Right atrium auricular region (tissue), 2 donors: ENCODE measurements around the gene PAPSS2. TPM values are rescaled to one million over a fixed set of nuclear protein-coding genes. Genes with fewer than 3 reads are reported as not detected.
"Not testable (repeated sequence)": the region's sequence is repeated elsewhere in the genome, so short reads cannot be mapped to it uniquely, and the experiment has no call there.

Experiments used
- DNase-seq: peaks from one replicate; pipeline ENCODE4 v3.0.0-alpha.2; 2019; ENCODE audit warnings: low spot score
- H3K27ac ChIP-seq, 2 donors: fragments of 200-600 bp; sonication (generic); 1 replicate in 1 of 2; 2 replicates in 1 of 2; pipeline ENCODE4 v1.5.1; 2016 to 2019
- H3K27me3 ChIP-seq, 2 donors: fragments of 200-600 bp; sonication (generic); one replicate each; pipeline versions ENCODE4 v1.5.1 to v1.6.0; 2017 to 2019
- H3K36me3 ChIP-seq: fragments of 200-600 bp; sonication (generic); one replicate; pipeline ENCODE4 v1.5.1; 2016
- H3K4me1 ChIP-seq, 2 donors: fragments of 200-600 bp; sonication (generic); one replicate each; pipeline versions ENCODE4 v1.5.1 to v1.6.0; 2017 to 2019
- H3K4me3 ChIP-seq, 2 donors: fragments of 200-600 bp; sonication (generic); 1 replicate in 1 of 2; 2 replicates in 1 of 2; pipeline ENCODE4 v1.5.1; 2017 to 2019; ENCODE audit warnings: mild to moderate bottlenecking in 1 of 2, moderate library complexity in 1 of 2
- H3K9me3 ChIP-seq, 2 donors: fragments of 200-600 bp; sonication (generic); one replicate each; pipeline ENCODE4 v1.5.1; 2019
- total RNA-seq, 2 donors: library from RNA; depleted of rRNA; stranded (reverse); fragments of >200 nt; gene quantifications; one replicate each; pipeline ENCODE4 v1.1.0, GENCODE V29; 2016
- TF ChIP-seq, protein P1 (sequence below), 2 donors: fragments of 200-600 bp; sonication (generic); IDR thresholded peaks; one replicate each; pipeline ENCODE4 v1.5.1; 2019; ENCODE audit warnings: antibody characterized with exemption in 2 of 2

The PAPSS2 gene
- total RNA-seq, 2 donors from 2014 or later: 13.4 to 26.6 TPM

DNA sequence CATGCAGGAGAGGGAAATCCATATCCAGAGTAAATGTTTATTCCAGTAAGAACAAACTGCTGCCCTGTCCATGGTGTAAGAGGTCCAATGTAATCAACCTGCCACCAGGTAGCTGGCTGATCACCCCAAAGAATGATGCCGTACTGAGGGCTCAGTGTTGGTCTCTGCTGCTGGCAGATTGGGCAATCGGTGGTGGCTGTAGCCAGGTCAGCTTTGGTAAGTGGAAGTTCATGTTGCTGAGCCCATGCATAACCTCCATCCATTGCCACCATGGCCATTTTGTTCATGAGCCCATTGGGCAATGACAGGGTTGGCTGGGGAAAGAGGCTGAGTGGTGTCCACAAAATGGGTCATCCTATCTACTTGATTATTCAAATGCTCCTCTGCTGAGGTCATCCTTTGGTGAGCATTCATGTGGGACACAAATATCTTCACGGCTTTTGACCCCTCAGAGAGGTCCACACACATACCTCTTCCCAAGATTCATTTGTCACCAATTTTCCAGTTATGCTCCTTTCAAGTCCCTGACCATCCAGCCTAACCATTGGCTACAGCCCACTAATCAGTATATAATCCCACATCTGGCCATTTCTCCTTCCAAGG, 23.3 kb upstream of the PAPSS2 start:
- no peaks in the 10 kb centered on the region for H3K9me3 ChIP-seq
- H3K27ac ChIP-seq: no peak overlapping the region
- no peaks in the 10 kb centered on the region for H3K4me1 ChIP-seq
- no peak for DNase-seq
- no peaks in the 10 kb centered on the region for H3K27me3 ChIP-seq
- TF ChIP-seq, protein P1, sequence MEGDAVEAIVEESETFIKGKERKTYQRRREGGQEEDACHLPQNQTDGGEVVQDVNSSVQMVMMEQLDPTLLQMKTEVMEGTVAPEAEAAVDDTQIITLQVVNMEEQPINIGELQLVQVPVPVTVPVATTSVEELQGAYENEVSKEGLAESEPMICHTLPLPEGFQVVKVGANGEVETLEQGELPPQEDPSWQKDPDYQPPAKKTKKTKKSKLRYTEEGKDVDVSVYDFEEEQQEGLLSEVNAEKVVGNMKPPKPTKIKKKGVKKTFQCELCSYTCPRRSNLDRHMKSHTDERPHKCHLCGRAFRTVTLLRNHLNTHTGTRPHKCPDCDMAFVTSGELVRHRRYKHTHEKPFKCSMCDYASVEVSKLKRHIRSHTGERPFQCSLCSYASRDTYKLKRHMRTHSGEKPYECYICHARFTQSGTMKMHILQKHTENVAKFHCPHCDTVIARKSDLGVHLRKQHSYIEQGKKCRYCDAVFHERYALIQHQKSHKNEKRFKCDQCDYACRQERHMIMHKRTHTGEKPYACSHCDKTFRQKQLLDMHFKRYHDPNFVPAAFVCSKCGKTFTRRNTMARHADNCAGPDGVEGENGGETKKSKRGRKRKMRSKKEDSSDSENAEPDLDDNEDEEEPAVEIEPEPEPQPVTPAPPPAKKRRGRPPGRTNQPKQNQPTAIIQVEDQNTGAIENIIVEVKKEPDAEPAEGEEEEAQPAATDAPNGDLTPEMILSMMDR (IDR thresholded peaks at IDR 0.05): no peak
- no peak overlapping the region for H3K4me3 ChIP-seq
- H3K36me3 ChIP-seq: no peaks in the 10 kb centered on the region

DNA sequence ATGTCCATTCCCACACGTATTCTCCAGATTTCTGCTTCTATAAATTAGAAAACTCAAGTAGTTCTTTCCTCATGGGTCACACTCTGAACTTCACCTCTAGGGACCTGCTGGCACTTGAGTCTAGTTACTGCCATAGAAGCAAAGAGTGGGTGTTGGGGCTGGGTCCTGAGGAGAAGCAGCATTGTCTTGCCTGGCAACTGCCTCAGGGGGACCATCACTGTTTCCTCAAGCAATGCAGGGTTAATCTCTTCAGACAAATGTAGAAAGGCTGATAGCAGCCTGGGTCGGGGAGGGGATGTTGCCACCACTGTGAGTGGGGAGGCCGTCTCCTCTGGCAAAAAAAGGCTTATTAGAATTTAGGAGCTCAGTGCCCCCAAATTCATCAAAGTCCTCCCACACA, 20.2 kb upstream of the PAPSS2 start:
- DNase-seq: no peak

DNA sequence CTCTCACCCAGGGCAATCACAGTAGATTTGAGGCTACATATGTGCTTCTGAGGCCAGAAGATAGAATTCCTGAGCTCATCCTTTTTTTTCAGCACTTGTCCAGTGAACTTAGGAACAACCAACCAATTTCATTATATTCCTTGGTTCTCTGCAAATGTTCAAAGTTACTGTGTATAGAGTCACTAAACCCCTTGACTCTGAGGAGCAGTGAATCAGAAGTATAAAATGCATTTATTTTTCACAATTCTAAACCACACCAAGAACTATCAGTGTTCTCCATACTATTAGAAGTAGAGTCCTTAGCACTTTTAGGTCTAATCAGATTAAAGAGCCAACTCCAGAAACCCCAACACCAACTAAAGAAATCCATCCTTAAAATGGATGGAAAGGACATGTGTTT, 19.6 kb upstream of the PAPSS2 start:
- Histone ChIP-seq H3K36me3 (no peaks in the 10 kb centered on the region), H3K4me1 (no peaks in the 10 kb centered on the region), H3K4me3 (no peak overlapping the region), H3K9me3 (no peaks in the 10 kb centered on the region), H3K27me3 (no peaks in the 10 kb centered on the region), H3K27ac (no peak overlapping the region)
- TF ChIP-seq, protein P1 (IDR thresholded peaks at IDR 0.05): no peak
- DNase-seq: no peak

More for the DNA sequence above, 20.2 kb upstream of the PAPSS2 start:
- TF ChIP-seq, protein P1 (IDR thresholded peaks at IDR 0.05): no peak
- H3K9me3 ChIP-seq: no peaks in the 10 kb centered on the region
- H3K27ac ChIP-seq: no peak overlapping the region
- no peaks in the 10 kb centered on the region for H3K27me3 ChIP-seq
- H3K4me1 ChIP-seq: no peaks in the 10 kb centered on the region
- H3K4me3 ChIP-seq: no peak overlapping the region
- no peaks in the 10 kb centered on the region for H3K36me3 ChIP-seq

DNA sequence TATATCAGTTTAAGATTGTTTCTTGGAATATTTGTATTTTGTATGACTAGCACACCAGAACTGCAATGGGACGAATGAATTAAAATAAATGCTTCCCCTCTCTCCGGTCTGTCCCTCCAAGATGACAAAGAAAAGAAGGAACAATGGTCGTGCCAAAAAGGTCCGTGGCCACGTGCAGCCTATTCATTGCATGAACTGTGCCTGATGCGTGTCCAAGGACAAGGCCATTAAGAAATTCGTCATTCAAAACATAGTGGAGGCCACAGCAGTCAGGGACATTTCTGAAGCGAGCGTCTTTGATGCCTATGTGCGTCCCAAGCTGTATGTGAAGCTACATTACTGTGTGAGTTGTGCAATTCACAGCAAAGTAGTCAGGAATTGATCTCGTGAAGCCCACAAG, 17.2 kb upstream of the PAPSS2 start:
- no peak for DNase-seq
- Histone ChIP-seq H3K9me3 (no peaks in the 10 kb centered on the region), H3K4me1 (no peaks in the 10 kb centered on the region)

DNA sequence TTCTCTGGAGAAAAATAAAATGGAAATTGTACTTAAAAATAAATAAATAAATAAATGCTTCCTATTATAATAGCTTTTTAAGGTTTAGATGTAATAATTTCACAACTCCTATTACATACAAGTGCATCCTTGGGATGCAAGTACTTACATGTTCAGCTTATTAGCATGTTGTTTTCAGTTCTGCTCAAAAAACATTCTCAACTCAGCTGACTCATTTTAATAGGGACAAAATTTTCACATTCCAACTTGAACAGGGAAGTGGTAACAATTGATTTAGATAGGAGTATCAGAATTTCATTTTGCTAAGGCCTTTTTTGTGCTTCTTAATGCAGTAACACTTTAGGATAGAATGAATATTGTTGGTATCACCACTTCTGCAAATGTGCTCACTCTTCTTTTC, 16.7 kb upstream of the PAPSS2 start:
- H3K9me3 ChIP-seq: no peaks in the 10 kb centered on the region
- TF ChIP-seq, protein P1 (IDR thresholded peaks at IDR 0.05): no peak
- H3K4me1 ChIP-seq: no peaks in the 10 kb centered on the region
- no peak overlapping the region for H3K4me3 ChIP-seq
- H3K27me3 ChIP-seq: no peaks in the 10 kb centered on the region
- no peaks in the 10 kb centered on the region for H3K36me3 ChIP-seq
- H3K27ac ChIP-seq: no peak overlapping the region
- DNase-seq: no peak

More for the DNA sequence above, 17.2 kb upstream of the PAPSS2 start:
- TF ChIP-seq, protein P1 (IDR thresholded peaks at IDR 0.05): no peak
- no peaks in the 10 kb centered on the region for H3K27me3 ChIP-seq
- H3K4me3 ChIP-seq: no peak overlapping the region
- no peaks in the 10 kb centered on the region for H3K36me3 ChIP-seq
- no peak overlapping the region for H3K27ac ChIP-seq

DNA sequence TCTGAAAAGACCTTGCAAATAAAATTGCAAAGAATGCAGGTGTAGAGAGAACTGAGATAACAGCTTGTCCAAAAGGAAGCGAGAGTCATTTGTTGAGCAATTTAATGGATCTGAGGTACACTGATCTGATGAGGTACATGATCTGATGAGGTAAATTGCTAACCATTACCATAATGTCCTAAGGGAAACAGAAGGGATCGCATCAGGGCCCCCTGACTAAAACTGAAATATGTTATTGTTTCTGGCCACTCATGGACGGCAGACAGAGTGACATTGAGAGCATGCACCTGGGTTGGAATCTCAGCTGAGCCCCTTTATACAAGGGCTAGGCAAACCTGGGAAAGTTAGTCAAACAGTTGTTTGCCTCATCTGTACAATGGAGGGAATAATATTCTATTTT, 15.8 kb upstream of the PAPSS2 start:
- DNase-seq: no peak
- H3K9me3 ChIP-seq: no peaks in the 10 kb centered on the region

DNA sequence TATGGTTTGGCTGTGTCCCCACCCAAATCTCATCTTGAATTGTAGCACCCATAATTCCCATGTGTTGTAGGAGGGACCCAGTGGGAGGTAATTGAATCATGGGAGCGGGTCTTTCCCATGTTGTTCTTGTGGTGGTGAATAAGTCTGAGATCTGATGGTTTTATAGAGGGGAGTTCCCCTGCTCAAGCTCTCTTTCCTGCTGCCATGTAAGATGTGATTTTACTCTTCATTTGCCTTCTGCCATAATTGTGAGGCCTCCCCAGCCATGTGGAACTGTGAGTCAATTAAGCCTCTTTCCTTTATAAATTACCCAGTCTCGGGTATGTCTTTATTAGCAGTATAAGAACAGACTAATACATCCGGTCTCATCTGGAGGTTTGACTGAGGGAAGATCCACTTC, 15.2 kb upstream of the PAPSS2 start:
- H3K27me3 ChIP-seq, H3K27ac ChIP-seq, H3K4me3 ChIP-seq, H3K36me3 ChIP-seq, H3K4me1 ChIP-seq, H3K9me3 ChIP-seq, DNase-seq: not testable (repeated sequence)

More for the DNA sequence above, 15.8 kb upstream of the PAPSS2 start:
- TF ChIP-seq, protein P1 (IDR thresholded peaks at IDR 0.05): no peak
- no peaks in the 10 kb centered on the region for H3K27me3 ChIP-seq
- H3K36me3 ChIP-seq: no peaks in the 10 kb centered on the region
- no peak overlapping the region for H3K4me3 ChIP-seq
- no peak overlapping the region for H3K27ac ChIP-seq
- no peaks in the 10 kb centered on the region for H3K4me1 ChIP-seq
